HG03280 (cell line): Measurements from ENCODE around the gene EGR1.
"Not testable (repeated sequence)": the region's sequence is repeated elsewhere in the genome, so short reads cannot be mapped to it uniquely, and the experiment has no call there.

ENCODE experiments used
- ATAC-seq: cut with Tn5 transposase; IDR thresholded peaks from one replicate; pipeline ENCODE4 v1.9.1; 2021; ENCODE audit warnings: mild to moderate bottlenecking, moderate library complexity; ENCODE audit not compliant: unreplicated experiment

The EGR1 gene

GRCh38 chr5:138506370-138507306 lies 41.4 kb downstream of the EGR1 start:
- no peak for ATAC-seq

- not testable (repeated sequence) for ATAC-seq
Observed at GRCh38 chr5:138507485-138507884, 42.2 kb downstream of the EGR1 start.

GRCh38 chr5:138508958-138509357 lies 43.7 kb downstream of the EGR1 start:
- ATAC-seq: no peak

- ATAC-seq: no peak
Observed at GRCh38 chr5:138514021-138514420, 48.7 kb downstream of the EGR1 start.

- ATAC-seq: no peak
Observed at GRCh38 chr5:138515556-138516245, 50.4 kb downstream of the EGR1 start.

GRCh38 chr5:138517437-138517836 lies 52.2 kb downstream of the EGR1 start:
- no peak for ATAC-seq
